ENCODE results near the gene UBQLN4. TPM values are rescaled to one million over a fixed set of nuclear protein-coding genes. Genes with fewer than 3 reads are reported as not detected.

UBQLN4 gene
- total and polyA plus RNA-seq, 9 of the 15 experiments (the other 6 are each of a cell fraction or from before 2014, with no cell fraction given) = 13.5 to 65.5 (median 37.0) TPM

DNA sequence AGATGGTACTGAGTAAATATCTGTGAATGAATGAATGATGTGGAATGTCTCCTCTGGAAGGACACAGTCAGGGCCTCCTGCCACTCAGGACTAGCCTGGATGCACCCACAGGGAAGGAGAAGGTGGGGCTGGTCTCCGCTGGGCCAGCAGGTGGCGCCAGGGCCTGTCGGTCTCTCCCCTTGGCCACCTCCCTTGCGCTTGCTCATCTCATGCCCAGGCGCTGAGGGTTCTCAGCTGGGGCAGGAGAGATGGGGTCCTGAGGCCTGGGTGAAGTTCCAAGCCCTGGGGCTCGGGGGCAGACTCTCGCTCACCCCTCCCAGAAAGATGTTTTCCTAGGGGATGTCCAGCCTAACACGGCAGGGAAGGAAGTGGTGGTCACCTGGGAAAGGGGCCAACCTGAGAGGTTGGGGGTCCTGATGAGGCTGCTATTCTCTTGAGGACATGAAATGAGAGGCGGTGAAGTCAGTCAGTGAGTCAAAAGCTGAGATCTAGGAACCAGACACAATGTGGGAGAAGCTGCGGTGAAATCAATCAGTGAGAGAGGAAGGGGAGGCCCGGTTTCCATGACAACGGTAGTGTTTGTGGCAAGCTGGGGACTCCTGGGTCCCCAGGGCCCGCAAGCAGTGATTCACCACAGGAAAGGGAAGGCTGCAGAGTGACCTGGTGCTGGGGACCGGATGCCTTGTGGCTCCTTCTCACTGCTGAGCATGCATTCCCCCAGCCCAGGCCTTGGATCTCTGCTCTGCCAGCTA, 43.2 kb upstream of the UBQLN4 start (continued):
- TF ChIP-seq CBX8 (IDR thresholded peaks at IDR 0.05; ENCODE audit: borderline replicate concordance, extremely low read depth, low read depth, low read length, poor library complexity, severe bottlenecking) (no peak), SMAD4 (CRISPR knock-in tag; conservative IDR thresholded peaks at IDR 0.05) (0 out of 2 replicates have a peak, but pooled peaks have one; percentile 45), ZNF217 (CRISPR knock-in tag; IDR thresholded peaks at IDR 0.05) (no peak), SP2 (IDR thresholded peaks at IDR 0.05; ENCODE audit: extremely low read depth, low read depth, low read length, poor library complexity, severe bottlenecking) (no peak), GATAD2A (IDR thresholded peaks at IDR 0.05) (peak; percentile 67; the same call in 1 of the 2 replicates), ADNP (tag; IDR thresholded peaks at IDR 0.05) (no peak), ARID2 (IDR thresholded peaks at IDR 0.05) (peak; percentile 91), CREM (IDR thresholded peaks at IDR 0.05; ENCODE audit: low read depth) (0 out of 2 replicates have a peak, but pooled peaks have one; percentile 11), SMAD1 (IDR thresholded peaks at IDR 0.05; ENCODE audit: low read depth, low read length, partially characterized antibody) (peak; percentile 34)
- TF ChIP-seq, protein P1, sequence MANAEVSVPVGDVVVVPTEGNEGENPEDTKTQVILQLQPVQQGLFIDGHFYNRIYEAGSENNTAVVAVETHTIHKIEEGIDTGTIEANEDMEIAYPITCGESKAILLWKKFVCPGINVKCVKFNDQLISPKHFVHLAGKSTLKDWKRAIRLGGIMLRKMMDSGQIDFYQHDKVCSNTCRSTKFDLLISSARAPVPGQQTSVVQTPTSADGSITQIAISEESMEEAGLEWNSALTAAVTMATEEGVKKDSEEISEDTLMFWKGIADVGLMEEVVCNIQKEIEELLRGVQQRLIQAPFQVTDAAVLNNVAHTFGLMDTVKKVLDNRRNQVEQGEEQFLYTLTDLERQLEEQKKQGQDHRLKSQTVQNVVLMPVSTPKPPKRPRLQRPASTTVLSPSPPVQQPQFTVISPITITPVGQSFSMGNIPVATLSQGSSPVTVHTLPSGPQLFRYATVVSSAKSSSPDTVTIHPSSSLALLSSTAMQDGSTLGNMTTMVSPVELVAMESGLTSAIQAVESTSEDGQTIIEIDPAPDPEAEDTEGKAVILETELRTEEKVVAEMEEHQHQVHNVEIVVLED (CRISPR knock-in tag; IDR thresholded peaks at IDR 0.05) = no peak
- TF ChIP-seq, protein P2, sequence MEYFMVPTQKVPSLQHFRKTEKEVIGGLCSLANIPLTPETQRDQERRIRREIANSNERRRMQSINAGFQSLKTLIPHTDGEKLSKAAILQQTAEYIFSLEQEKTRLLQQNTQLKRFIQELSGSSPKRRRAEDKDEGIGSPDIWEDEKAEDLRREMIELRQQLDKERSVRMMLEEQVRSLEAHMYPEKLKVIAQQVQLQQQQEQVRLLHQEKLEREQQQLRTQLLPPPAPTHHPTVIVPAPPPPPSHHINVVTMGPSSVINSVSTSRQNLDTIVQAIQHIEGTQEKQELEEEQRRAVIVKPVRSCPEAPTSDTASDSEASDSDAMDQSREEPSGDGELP (CRISPR knock-in tag; IDR thresholded peaks at IDR 0.05; ENCODE audit: borderline replicate concordance) = peak; percentile 91
- TF ChIP-seq, protein P3, sequence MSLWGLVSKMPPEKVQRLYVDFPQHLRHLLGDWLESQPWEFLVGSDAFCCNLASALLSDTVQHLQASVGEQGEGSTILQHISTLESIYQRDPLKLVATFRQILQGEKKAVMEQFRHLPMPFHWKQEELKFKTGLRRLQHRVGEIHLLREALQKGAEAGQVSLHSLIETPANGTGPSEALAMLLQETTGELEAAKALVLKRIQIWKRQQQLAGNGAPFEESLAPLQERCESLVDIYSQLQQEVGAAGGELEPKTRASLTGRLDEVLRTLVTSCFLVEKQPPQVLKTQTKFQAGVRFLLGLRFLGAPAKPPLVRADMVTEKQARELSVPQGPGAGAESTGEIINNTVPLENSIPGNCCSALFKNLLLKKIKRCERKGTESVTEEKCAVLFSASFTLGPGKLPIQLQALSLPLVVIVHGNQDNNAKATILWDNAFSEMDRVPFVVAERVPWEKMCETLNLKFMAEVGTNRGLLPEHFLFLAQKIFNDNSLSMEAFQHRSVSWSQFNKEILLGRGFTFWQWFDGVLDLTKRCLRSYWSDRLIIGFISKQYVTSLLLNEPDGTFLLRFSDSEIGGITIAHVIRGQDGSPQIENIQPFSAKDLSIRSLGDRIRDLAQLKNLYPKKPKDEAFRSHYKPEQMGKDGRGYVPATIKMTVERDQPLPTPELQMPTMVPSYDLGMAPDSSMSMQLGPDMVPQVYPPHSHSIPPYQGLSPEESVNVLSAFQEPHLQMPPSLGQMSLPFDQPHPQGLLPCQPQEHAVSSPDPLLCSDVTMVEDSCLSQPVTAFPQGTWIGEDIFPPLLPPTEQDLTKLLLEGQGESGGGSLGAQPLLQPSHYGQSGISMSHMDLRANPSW (CRISPR knock-in tag; IDR thresholded peaks at IDR 0.05) = no peak
- TF ChIP-seq, protein P4, sequence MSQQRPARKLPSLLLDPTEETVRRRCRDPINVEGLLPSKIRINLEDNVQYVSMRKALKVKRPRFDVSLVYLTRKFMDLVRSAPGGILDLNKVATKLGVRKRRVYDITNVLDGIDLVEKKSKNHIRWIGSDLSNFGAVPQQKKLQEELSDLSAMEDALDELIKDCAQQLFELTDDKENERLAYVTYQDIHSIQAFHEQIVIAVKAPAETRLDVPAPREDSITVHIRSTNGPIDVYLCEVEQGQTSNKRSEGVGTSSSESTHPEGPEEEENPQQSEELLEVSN (IDR thresholded peaks at IDR 0.05; ENCODE audit: borderline replicate concordance in 1 of 2, extremely low read depth in 1 of 2, insufficient read depth in 1 of 2, insufficient read length in 1 of 2, low read depth in 1 of 2, low read length in 1 of 2, poor library complexity in 1 of 2, severe bottlenecking in 1 of 2) = no peak
- TF ChIP-seq, protein P5, sequence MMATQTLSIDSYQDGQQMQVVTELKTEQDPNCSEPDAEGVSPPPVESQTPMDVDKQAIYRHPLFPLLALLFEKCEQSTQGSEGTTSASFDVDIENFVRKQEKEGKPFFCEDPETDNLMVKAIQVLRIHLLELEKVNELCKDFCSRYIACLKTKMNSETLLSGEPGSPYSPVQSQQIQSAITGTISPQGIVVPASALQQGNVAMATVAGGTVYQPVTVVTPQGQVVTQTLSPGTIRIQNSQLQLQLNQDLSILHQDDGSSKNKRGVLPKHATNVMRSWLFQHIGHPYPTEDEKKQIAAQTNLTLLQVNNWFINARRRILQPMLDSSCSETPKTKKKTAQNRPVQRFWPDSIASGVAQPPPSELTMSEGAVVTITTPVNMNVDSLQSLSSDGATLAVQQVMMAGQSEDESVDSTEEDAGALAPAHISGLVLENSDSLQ (IDR thresholded peaks at IDR 0.05) = peak; percentile 74; the same call in 1 of the 2 replicates
- TF ChIP-seq, protein P6, sequence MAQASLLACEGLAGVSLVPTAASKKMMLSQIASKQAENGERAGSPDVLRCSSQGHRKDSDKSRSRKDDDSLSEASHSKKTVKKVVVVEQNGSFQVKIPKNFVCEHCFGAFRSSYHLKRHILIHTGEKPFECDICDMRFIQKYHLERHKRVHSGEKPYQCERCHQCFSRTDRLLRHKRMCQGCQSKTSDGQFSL (CRISPR knock-in tag; IDR thresholded peaks at IDR 0.05) = 0 out of 2 replicates have a peak, but pooled peaks have one; percentile 17
- TF ChIP-seq, protein P6 (tag; IDR thresholded peaks at IDR 0.05) = no peak
